Skeletal muscle satellite cell (primary cell): ENCODE measurements around the gene ARAP2.

Experiments used
- H3K27me3 ChIP-seq: 2 replicates; pipeline ENCODE4 v1.7.0; 2013; ENCODE audit warnings: low read length; ENCODE audit not compliant: control insufficient read depth, insufficient read depth
- H3K36me3 ChIP-seq: 2 replicates; pipeline ENCODE4 v1.7.0; 2013; ENCODE audit warnings: mild to moderate bottlenecking, control low read depth, low read length; ENCODE audit not compliant: insufficient read depth
- H3K4me1 ChIP-seq: 2 replicates; pipeline ENCODE4 v1.7.0; 2013; ENCODE audit warnings: low read length; ENCODE audit not compliant: control insufficient read depth, insufficient read depth
- H3K4me2 ChIP-seq: 2 replicates; pipeline ENCODE4 v1.7.0; 2013; ENCODE audit warnings: mild to moderate bottlenecking, low read length
- H3K4me3 ChIP-seq: 2 replicates; pipeline ENCODE4 v1.7.0; 2013; ENCODE audit warnings: low read length
- H3K9ac ChIP-seq: 2 replicates; pipeline ENCODE4 v1.7.0; 2013; ENCODE audit warnings: mild to moderate bottlenecking, low read depth, low read length, moderate library complexity
- H3K9me3 ChIP-seq: replicated peaks from 2 replicates; pipeline ENCODE4 v1.7.0; 2013; ENCODE audit warnings: mild to moderate bottlenecking, control low read depth, low read length

Gene ARAP2

DNA sequence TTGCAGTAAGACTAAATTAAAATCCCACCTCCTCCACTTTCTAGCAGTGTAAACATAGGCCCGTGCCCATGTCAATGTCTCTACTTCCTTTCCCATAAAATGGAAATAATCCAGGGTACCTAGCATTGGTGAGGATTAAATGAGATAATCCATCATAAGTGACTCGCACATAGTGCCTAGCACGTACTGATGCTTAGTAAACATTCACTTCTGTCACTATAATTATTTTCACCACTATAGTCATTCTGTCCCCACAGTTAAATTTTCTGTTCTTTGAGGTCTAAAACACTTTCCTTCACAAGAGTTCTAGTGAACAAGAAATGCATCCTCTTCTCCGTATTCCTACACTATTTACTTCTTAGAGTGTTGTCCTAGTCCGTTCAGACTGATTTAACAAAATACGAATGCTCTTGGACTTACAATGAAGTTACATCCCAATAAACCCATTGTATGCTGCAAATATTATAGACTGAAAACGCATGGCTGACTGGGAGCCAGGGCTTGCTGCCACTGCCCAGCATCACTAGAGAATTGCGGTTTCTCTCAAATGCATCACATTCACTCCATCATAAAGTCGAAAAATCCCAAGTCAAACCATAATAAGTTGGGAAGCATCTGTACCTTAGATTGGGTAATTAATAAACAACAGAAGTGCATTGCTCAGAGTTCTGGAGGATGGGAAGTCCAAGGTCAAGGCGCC, 10.6 kb downstream of the ARAP2 start:
- Histone ChIP-seq H3K36me3 (no peaks in the 10 kb centered on the region), H3K27me3 (no peaks in the 10 kb centered on the region), H3K4me1 (no peaks in the 10 kb centered on the region), H3K4me2 (no peak overlapping the region), H3K4me3 (no peak overlapping the region), H3K9me3 (no peaks in the 10 kb centered on the region), H3K9ac (no peak overlapping the region)

GRCh38 chr4:36230534-36230933, 13.8 kb downstream of the ARAP2 start:
- H3K4me1 ChIP-seq = no peaks in the 10 kb centered on the region
- no peak overlapping the region for H3K4me2 ChIP-seq
- H3K9ac ChIP-seq = no peak overlapping the region
- H3K4me3 ChIP-seq = no peak overlapping the region
- H3K36me3 ChIP-seq = no peaks in the 10 kb centered on the region
- H3K9me3 ChIP-seq = no peaks in the 10 kb centered on the region
- H3K27me3 ChIP-seq = no peaks in the 10 kb centered on the region

DNA sequence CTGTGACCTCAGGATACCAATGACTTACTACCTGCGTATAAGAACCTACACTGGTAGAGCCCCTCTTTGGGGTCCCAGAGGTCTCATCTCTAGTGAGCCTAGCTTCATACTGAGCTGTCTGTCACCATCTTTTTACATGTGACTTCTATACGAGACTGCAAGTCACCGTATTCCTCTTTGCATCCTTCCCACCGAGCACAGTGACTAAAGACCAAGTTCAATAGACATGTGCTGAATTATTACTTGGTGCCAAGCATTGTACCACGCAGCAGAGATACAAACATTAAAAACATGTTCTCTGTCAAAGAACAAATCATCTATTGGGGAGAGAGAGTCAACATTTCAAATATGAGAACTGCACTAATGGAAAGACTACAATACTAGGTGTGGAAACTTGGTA, 16.4 kb downstream of the ARAP2 start:
- Histone ChIP-seq H3K4me1 (no peaks in the 10 kb centered on the region), H3K4me2 (no peak overlapping the region)

GRCh38 chr4:36226430-36227227, 17.7 kb downstream of the ARAP2 start:
- Histone ChIP-seq H3K27me3 (no peaks in the 10 kb centered on the region), H3K9ac (no peak overlapping the region), H3K9me3 (no peaks in the 10 kb centered on the region), H3K4me3 (no peak overlapping the region), H3K36me3 (no peaks in the 10 kb centered on the region), H3K4me2 (no peak overlapping the region), H3K4me1 (no peaks in the 10 kb centered on the region)

More for the DNA sequence above, 16.4 kb downstream of the ARAP2 start:
- H3K9me3 ChIP-seq = no peaks in the 10 kb centered on the region
- H3K4me3 ChIP-seq = no peak overlapping the region
- H3K27me3 ChIP-seq = no peaks in the 10 kb centered on the region
- no peaks in the 10 kb centered on the region for H3K36me3 ChIP-seq
- no peak overlapping the region for H3K9ac ChIP-seq

DNA sequence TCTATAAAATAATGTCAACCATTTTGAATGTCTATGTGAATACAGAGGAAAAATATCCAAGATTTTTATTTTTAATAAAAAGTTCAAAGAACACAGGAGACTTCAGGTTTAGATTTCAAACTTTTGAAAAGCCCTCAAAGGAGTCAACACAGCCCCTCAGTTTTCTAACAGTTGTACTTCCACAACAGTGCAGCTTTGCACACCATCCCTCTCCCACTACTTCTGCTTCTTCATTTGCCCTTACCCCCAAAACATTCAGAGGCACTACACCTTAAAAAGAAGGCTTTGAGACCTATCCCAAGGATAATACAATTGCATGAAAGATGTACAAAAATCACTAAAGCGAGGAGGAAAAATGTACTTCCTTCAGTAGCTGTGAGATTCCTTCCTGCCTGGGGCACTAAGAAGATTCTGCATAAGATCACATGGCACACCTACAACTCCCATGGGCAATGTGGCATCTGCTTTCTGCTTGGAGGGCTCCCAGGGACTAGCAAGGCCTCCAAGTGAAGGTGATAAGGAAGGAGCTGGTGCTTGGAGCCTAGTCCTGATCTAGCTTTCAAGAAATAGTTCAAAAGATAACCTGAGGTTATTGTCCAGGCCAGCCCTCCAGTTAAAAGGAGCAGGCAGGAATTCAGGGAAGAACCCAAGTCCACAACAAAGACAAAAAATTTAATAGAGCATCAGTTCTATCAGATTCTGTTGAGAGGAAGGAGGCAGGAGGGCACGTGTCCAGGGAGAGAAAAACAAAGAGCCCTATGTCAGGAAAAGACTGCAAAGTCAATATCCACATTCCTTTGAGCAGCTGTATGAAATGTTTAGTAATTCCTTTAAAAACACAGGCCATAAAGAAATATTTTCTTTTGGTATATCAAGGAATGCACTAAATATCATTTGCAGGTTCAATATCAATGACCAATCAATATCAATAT, 19.1 kb downstream of the ARAP2 start:
- H3K4me2 ChIP-seq = no peak overlapping the region

DNA sequence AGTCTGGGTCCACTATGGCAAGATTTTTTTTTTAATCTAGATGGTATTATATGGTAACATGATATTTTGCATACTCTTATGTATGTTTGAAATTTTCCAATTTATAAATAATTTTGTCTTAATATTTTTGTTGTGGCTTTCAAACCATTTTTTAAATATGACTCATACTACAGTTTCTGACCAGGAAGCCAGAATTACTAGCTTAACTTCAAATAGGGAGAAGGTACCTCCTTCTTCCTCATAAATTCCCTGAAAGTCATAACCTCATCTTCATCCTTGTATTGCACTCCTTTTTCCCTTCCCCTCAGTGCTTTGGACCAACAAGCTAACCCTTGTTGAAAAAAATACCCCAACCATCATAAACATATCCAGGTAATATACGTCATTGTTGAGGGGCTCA, 21.6 kb downstream of the ARAP2 start:
- Histone ChIP-seq H3K36me3 (no peaks in the 10 kb centered on the region), H3K4me2 (no peak overlapping the region), H3K27me3 (no peaks in the 10 kb centered on the region), H3K9me3 (no peaks in the 10 kb centered on the region), H3K4me1 (no peaks in the 10 kb centered on the region), H3K9ac (no peak overlapping the region), H3K4me3 (no peak overlapping the region)

More for the DNA sequence above, 19.1 kb downstream of the ARAP2 start:
- no peaks in the 10 kb centered on the region for H3K9me3 ChIP-seq
- H3K36me3 ChIP-seq = no peaks in the 10 kb centered on the region
- H3K4me3 ChIP-seq = no peak overlapping the region
- H3K4me1 ChIP-seq = no peaks in the 10 kb centered on the region
- H3K9ac ChIP-seq = no peak overlapping the region
- no peaks in the 10 kb centered on the region for H3K27me3 ChIP-seq

DNA sequence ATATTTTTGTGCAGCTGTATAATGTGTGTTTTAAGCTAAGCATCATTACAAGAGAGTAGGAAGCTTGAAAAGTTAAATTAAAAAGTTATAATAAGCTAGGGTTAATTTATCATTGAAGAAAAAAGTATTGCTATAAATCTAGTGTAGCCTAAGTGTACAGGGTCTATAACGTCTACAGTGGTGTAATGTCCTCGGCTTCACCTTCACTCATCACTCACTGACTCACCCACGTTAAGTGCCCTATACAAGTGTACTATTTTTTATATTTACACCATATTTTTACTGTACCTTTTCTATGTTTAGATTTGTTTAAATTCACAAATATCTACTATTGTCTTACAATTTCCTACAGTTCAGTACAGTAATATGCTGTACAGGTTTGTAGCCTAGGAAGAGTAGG, 23.5 kb downstream of the ARAP2 start:
- Histone ChIP-seq H3K4me2 (no peak overlapping the region), H3K9ac (no peak overlapping the region), H3K4me1 (no peaks in the 10 kb centered on the region), H3K27me3 (no peaks in the 10 kb centered on the region), H3K4me3 (no peak overlapping the region), H3K36me3 (no peaks in the 10 kb centered on the region), H3K9me3 (no peaks in the 10 kb centered on the region)

- no peaks in the 10 kb centered on the region for H3K27me3 ChIP-seq
- no peak overlapping the region for H3K4me2 ChIP-seq
- H3K9me3 ChIP-seq = no peaks in the 10 kb centered on the region
- no peaks in the 10 kb centered on the region for H3K4me1 ChIP-seq
- H3K9ac ChIP-seq = no peak overlapping the region
- no peaks in the 10 kb centered on the region for H3K36me3 ChIP-seq
- H3K4me3 ChIP-seq = no peak overlapping the region
Measured at GRCh38 chr4:36218121-36218520, 26.2 kb downstream of the ARAP2 start.

DNA sequence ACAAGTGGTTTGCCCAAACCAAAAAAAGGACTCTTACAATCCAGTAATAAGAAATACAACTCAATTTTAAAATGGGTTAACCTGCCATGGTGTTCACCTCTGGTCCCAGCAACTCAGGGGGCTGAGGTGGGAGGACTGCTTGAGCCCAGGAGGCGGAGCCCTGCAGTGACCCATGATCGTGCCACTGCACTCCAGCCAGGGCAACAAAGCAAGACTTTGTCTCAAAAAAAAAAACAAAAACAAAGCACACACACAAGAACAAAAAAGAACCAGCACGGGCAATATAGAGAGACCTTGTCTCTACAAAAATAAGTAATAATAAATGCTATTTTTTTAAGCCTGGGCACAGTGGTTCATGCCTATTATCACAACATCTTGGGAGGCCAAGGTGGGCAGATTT, 28.7 kb downstream of the ARAP2 start:
- no peaks in the 10 kb centered on the region for H3K36me3 ChIP-seq
- H3K4me3 ChIP-seq = no peak overlapping the region
- no peaks in the 10 kb centered on the region for H3K4me1 ChIP-seq
- H3K4me2 ChIP-seq = no peak overlapping the region
- no peak overlapping the region for H3K9ac ChIP-seq
- no peaks in the 10 kb centered on the region for H3K9me3 ChIP-seq
- H3K27me3 ChIP-seq = no peaks in the 10 kb centered on the region

DNA sequence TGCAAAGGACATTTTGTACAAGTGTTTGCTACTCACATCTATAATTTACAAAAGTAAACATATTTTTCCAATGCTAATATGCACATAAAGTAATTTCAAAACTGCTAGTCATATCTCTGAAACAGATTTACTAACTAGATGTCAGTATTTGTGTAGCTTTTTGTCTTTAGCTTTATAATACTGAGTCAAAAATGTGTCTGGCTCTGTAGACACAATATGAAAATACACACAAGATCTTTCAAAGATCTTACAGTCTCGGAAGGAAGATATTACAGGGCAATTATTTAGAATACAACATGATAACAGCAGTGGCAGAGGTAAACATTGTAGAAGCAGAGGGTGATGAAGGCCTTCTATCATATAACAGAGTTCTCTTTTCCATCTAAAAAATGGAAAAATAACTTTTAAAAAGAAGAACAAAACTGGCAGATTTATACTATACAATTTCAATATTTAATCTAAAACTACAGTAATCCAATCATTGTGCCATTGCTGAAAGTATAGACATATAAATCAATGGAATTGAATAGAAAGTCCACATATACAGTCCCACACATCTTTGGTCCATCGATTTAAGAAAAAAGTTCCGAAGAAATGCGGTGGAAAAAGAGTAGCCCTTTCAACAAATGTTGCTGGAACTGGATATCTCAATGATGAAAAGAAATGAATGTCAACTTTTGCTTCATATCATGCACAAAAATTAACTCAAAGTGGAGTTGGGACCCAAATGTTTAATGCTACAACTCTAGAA, 29.4 kb downstream of the ARAP2 start:
- Histone ChIP-seq H3K4me3 (no peak overlapping the region), H3K4me1 (no peaks in the 10 kb centered on the region), H3K27me3 (no peaks in the 10 kb centered on the region), H3K36me3 (no peaks in the 10 kb centered on the region), H3K4me2 (no peak overlapping the region), H3K9me3 (no peaks in the 10 kb centered on the region), H3K9ac (no peak overlapping the region)

DNA sequence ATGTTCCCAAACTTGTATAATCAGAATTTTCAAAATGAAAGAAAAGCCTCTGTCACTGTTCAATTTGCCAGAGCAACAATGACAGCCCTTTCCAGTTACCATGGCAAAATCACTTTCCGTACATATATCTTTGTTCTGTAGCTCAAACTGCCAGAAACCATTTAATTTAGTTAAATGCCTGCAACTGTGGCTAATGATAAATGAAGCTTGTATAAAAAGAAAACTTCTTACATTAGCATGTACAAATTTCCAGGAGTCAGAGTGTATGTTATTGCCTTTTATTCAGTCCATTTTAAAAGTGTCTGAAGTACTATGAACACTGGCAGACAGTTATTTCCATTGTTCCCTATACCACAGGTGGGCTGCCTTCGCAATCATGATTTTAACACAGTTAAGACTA, 30.3 kb downstream of the ARAP2 start:
- no peaks in the 10 kb centered on the region for H3K9me3 ChIP-seq
- H3K9ac ChIP-seq = no peak overlapping the region
- no peaks in the 10 kb centered on the region for H3K36me3 ChIP-seq
- no peaks in the 10 kb centered on the region for H3K4me1 ChIP-seq
- H3K4me2 ChIP-seq = no peak overlapping the region
- no peak overlapping the region for H3K4me3 ChIP-seq
- no peaks in the 10 kb centered on the region for H3K27me3 ChIP-seq
